GM13976 (cell line): ENCODE measurements around the gene PAX7.

Experiments
- DNase-seq: peaks from one replicate; pipeline ENCODE4 v3.0.0; 2012; ENCODE audit warnings: low spot score
- in situ Hi-C: fragments of 300-500 bp; cut with MboI; formaldehyde crosslinking; loops from one replicate; pipeline ENCODE4 v1.12.0; 2022; ENCODE audit warnings: low sequenced_read_pairs, mixed read lengths, inconsistent platforms; ENCODE audit not compliant: unreplicated experiment
- TF ChIP-seq, protein P1 (sequence below): IDR thresholded peaks from 2 replicates; pipeline ENCODE4 v1.5.1; 2012; ENCODE audit warnings: borderline replicate concordance, mild to moderate bottlenecking; ENCODE audit not compliant: insufficient read depth; ENCODE audit errors: extremely low read depth, missing control alignments, control extremely low read depth

PAX7 gene

GRCh38 chr1:18775341-18775740, 144.7 kb downstream of the PAX7 start:
- no peak for DNase-seq
- TF ChIP-seq, protein P1, sequence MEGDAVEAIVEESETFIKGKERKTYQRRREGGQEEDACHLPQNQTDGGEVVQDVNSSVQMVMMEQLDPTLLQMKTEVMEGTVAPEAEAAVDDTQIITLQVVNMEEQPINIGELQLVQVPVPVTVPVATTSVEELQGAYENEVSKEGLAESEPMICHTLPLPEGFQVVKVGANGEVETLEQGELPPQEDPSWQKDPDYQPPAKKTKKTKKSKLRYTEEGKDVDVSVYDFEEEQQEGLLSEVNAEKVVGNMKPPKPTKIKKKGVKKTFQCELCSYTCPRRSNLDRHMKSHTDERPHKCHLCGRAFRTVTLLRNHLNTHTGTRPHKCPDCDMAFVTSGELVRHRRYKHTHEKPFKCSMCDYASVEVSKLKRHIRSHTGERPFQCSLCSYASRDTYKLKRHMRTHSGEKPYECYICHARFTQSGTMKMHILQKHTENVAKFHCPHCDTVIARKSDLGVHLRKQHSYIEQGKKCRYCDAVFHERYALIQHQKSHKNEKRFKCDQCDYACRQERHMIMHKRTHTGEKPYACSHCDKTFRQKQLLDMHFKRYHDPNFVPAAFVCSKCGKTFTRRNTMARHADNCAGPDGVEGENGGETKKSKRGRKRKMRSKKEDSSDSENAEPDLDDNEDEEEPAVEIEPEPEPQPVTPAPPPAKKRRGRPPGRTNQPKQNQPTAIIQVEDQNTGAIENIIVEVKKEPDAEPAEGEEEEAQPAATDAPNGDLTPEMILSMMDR, result no peak
- in situ Hi-C loops, result no loop called here

DNA sequence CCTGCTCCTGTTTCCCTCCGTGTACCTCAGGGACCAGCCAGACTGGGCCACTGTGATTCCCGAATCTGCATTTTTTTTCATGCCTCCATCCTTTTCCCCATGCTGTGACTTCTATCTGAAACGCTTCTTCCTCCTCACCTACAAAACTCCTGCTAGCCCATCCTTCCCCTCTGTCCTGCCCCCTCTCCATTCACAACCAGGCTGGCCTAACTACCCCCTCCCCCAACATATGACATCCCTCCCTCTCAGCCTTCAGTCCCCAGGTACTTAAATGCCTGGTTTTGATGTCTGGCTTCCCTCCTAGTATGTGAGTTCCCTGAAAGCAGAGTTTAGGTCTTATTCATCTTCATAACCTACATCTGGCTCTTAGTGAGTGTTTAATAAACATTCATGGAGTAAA, 146.1 kb downstream of the PAX7 start:
- TF ChIP-seq, protein P1, result no peak
- DNase-seq, result no peak
- in situ Hi-C loops, result no loop called here

GRCh38 chr1:18778437-18778836, 147.8 kb downstream of the PAX7 start:
- in situ Hi-C loops, result no loop called here
- TF ChIP-seq, protein P1, result no peak
- DNase-seq, result no peak

GRCh38 chr1:18781031-18781430, 150.4 kb downstream of the PAX7 start:
- DNase-seq, result no peak
- TF ChIP-seq, protein P1, result no peak
- in situ Hi-C loops, result no loop called here

- in situ Hi-C loops, result no loop called here
- no peak for DNase-seq
- TF ChIP-seq, protein P1, result no peak
Measured at GRCh38 chr1:18783705-18784481, 153.2 kb downstream of the PAX7 start.

GRCh38 chr1:18784482-18784831, 153.8 kb downstream of the PAX7 start:
- DNase-seq, result no peak
- TF ChIP-seq, protein P1, result no peak
- in situ Hi-C loops, result no loop called here

DNA sequence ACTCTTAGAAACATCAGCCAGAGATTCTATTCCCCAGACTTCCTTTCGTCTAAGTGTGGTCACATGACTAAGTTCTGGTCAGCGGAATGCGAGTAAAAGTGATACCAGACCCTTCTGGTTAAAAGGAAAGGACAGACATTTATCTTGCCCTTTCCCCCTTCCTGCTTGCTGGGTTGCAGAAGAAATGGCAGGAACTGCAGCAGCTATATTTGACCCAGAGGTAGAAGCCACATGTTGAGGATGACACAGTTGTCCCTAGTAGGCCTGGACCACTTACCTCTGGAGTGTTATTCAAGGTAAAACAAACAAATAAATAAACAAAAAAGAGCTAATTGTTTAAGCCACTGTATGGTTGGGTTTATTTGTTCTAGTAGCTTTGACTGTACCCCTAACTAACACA, 155.5 kb downstream of the PAX7 start:
- TF ChIP-seq, protein P1, result no peak
- in situ Hi-C loops, result no loop called here
- DNase-seq, result no peak
